KOPT-K1 (cell line): ENCODE results near the gene MAMDC4.
"Not testable (repeated sequence)": the region's sequence is repeated elsewhere in the genome, so short reads cannot be mapped to it uniquely, and the experiment has no call there.

Experiments
- H3K27ac ChIP-seq: fragments of 200-600 bp; sonication (generic); 2 replicates; pipeline ENCODE4 v1.5.1; 2016; ENCODE audit warnings: antibody characterized with exemption, mild to moderate bottlenecking, low read depth, low read length; ENCODE audit not compliant: poor library complexity, severe bottlenecking
- H3K36me3 ChIP-seq: fragments of 200-600 bp; sonication (generic); 2 replicates; pipeline ENCODE4 v1.5.1; 2017; ENCODE audit warnings: antibody characterized with exemption, mild to moderate bottlenecking, low read length, moderate library complexity; ENCODE audit not compliant: insufficient read depth
- H3K9me3 ChIP-seq: fragments of 200-600 bp; sonication (generic); 2 replicates; pipeline ENCODE4 v1.5.1; 2017; ENCODE audit warnings: antibody characterized with exemption, low read length, mild to moderate bottlenecking; ENCODE audit not compliant: insufficient read depth, poor library complexity, severe bottlenecking

MAMDC4 gene

DNA sequence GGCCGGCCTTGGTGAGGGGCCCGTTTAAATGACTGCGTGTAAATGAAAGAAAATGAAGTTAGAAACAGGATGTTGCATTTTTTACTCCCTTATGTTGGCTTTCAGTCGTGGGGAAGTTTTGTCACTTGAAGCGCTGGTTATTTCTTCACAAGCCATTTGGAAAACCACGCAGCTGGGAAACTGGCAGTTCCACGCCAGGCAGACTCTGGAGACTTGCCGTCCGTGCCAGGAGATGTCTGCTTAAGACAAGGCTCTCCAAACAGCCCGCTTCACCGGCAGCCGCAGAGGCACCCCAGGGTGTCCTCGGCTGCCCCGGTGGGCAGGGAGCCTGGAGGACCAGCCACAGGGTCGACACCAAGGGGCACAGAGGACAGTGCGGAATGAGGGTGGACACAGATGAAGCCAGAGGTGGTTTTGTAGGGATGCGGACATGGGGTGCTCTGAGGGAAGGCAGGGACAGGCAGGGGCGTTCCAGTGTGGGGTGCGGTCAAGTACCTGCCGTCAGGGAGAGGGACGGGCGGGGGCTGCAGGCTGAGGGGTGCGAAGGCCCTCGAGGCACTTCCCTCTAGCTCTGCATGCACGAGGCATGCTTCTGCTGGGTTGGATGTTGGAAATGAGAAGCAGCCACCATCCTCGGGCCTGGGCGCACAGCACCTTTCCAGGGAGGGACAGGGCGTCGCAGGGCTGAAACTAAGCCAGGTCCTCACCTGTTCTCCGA lies 21.0 kb upstream of the MAMDC4 start:
- Histone ChIP-seq H3K9me3 (no peaks in the 10 kb centered on the region), H3K27ac (no peak overlapping the region), H3K36me3 (peaks cover 63% of the 10 kb centered on the region)

DNA sequence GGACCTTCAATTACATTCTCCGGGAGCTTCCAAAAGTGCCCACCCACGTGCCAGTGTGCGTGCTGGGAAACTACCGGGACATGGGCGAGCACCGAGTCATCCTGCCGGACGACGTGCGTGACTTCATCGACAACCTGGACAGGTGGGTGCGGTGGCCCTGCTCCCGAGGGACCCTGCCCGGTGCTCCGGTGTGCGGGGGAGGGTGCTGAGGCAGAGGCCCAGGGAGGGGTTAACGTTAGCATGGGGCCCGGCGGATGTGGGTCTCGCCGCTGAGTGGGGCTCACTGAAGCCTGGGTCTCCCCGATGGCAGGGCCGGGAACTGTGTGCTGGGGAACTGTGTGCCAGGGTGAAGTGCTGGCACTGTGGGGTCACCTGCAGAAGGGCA lies 20.4 kb upstream of the MAMDC4 start:
- no peak overlapping the region for H3K27ac ChIP-seq
- H3K36me3 ChIP-seq: peaks cover 57% of the 10 kb centered on the region
- no peaks in the 10 kb centered on the region for H3K9me3 ChIP-seq

DNA sequence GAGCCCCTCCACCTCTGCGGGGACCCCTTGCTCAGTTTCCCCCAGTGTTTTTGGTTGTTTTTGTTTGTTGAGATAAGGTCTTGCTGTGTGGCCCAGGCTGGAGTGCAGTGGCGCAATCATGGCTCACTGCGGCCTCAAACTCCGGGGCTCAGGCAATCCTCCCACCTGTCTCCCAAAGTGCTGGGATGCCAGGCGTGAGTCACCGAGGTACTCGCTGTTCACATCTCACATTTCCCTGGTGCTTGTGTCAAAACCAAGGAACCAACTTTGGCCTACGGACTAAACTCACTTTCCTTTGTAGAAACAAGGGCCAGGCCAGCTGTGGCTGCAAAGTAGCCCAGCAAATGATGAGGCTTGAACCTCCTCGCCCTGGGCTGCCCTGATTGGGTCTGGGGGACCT lies 19.6 kb upstream of the MAMDC4 start:
- Histone ChIP-seq H3K36me3 (peaks cover 50% of the 10 kb centered on the region), H3K27ac (no peak overlapping the region), H3K9me3 (no peaks in the 10 kb centered on the region)

GRCh38 chr9:136833381-136834048 lies 18.6 kb upstream of the MAMDC4 start:
- peaks cover 41% of the 10 kb centered on the region for H3K36me3 ChIP-seq
- not testable (repeated sequence) for H3K27ac ChIP-seq, H3K9me3 ChIP-seq

GRCh38 chr9:136835162-136835931 lies 16.8 kb upstream of the MAMDC4 start:
- peaks cover 41% of the 10 kb centered on the region for H3K36me3 ChIP-seq
- H3K9me3 ChIP-seq: no peaks in the 10 kb centered on the region

DNA sequence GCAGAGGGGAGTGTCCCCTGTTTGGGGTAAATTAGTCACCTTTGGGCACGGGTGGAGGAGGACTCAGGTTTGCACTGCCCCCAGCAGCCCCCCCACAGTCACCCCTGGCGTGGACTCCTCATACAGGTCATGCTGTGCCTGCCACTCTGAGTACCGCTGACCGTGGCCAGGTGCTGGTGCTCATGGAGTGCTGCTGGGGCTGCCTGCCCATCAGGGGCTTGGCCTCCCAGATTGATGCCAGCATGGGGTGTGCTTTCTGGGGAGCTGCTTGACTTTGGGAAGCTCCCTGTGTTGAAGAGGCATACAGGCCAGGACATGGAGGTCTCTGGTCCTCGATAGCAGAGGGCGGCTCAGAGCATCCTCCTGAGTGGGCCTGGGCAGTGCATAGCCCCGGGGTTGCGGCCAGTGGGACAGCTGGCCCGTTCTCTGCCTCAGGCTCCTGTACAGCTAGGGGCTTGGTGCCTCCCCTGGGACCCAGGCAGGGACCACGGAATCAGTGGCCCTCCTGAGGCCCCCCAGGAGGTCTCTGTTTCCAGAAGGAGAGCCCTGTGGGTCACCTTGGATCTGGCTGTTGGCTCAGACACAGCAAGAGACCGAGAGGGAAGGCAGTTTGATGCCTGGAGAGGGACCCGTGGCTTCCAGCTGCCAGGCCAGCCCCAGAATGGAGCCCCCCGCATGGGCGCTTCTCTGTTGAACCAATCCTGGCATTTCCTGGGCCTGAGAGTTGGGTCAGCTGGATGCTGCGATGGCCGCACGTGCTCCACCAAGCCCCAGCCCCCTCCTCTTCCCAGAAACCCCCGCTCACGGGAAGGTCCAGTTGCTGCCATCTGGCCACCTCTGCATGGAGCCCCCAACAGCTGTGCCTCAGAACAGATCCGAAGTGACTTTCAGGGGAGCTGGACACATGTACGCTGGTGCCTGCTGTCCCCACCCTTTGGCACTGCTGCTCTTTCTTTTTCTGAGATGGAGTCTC lies 15.9 kb upstream of the MAMDC4 start:
- Histone ChIP-seq H3K9me3 (no peaks in the 10 kb centered on the region), H3K27ac (no peak overlapping the region), H3K36me3 (peaks cover 39% of the 10 kb centered on the region)

More at GRCh38 chr9:136835162-136835931, 16.8 kb upstream of the MAMDC4 start:
- no peak overlapping the region for H3K27ac ChIP-seq

- Histone ChIP-seq H3K27ac (no peak overlapping the region), H3K36me3 (peaks cover 28% of the 10 kb centered on the region), H3K9me3 (no peaks in the 10 kb centered on the region)
Observed at GRCh38 chr9:136837146-136837855, 14.8 kb upstream of the MAMDC4 start.

DNA sequence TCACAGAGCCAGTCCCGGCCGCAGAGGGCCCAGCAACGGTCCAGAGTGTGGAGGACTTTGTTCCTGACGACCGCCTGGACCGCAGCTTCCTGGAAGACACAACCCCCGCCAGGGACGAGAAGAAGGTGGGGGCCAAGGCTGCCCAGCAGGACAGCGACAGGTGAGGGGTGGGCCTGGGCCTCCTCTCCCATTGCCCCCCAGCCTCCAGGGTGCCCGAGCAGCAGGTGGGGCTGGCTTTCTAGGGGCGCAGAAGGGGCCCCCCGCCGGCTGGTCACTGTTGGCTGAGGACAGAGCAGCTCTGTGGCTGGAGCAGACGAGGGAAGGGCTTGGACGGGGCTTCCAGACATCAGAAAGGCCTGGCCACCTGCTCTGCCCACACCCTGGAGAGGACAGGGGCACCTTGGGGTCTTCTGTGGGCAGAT lies 14.3 kb upstream of the MAMDC4 start:
- peaks cover 25% of the 10 kb centered on the region for H3K36me3 ChIP-seq
- not testable (repeated sequence) for H3K27ac ChIP-seq, H3K9me3 ChIP-seq

- no peaks in the 10 kb centered on the region for H3K9me3 ChIP-seq
- H3K27ac ChIP-seq: no peak overlapping the region
- peaks cover 25% of the 10 kb centered on the region for H3K36me3 ChIP-seq
Observed at GRCh38 chr9:136838314-136839228, 13.6 kb upstream of the MAMDC4 start.

GRCh38 chr9:136839229-136840139 lies 12.7 kb upstream of the MAMDC4 start:
- H3K9me3 ChIP-seq: no peaks in the 10 kb centered on the region
- no peak overlapping the region for H3K27ac ChIP-seq
- peaks cover 25% of the 10 kb centered on the region for H3K36me3 ChIP-seq

- no peaks in the 10 kb centered on the region for H3K9me3 ChIP-seq
- peaks cover 25% of the 10 kb centered on the region for H3K36me3 ChIP-seq
- no peak overlapping the region for H3K27ac ChIP-seq
Observed at GRCh38 chr9:136840140-136840876, 11.8 kb upstream of the MAMDC4 start.
